Activated naive CD4-positive, alpha-beta T cell (primary cell): ENCODE results near the gene IGSF11.
"Not testable (repeated sequence)": the region's sequence is repeated elsewhere in the genome, so short reads cannot be mapped to it uniquely, and the experiment has no call there.

Experiments
- DNase-seq, 4 experiments: peaks; one replicate each; lab custom pipeline; 2025; lab: John Stamatoyannopoulos, UW

Gene IGSF11, protein sequence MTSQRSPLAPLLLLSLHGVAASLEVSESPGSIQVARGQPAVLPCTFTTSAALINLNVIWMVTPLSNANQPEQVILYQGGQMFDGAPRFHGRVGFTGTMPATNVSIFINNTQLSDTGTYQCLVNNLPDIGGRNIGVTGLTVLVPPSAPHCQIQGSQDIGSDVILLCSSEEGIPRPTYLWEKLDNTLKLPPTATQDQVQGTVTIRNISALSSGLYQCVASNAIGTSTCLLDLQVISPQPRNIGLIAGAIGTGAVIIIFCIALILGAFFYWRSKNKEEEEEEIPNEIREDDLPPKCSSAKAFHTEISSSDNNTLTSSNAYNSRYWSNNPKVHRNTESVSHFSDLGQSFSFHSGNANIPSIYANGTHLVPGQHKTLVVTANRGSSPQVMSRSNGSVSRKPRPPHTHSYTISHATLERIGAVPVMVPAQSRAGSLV

DNA sequence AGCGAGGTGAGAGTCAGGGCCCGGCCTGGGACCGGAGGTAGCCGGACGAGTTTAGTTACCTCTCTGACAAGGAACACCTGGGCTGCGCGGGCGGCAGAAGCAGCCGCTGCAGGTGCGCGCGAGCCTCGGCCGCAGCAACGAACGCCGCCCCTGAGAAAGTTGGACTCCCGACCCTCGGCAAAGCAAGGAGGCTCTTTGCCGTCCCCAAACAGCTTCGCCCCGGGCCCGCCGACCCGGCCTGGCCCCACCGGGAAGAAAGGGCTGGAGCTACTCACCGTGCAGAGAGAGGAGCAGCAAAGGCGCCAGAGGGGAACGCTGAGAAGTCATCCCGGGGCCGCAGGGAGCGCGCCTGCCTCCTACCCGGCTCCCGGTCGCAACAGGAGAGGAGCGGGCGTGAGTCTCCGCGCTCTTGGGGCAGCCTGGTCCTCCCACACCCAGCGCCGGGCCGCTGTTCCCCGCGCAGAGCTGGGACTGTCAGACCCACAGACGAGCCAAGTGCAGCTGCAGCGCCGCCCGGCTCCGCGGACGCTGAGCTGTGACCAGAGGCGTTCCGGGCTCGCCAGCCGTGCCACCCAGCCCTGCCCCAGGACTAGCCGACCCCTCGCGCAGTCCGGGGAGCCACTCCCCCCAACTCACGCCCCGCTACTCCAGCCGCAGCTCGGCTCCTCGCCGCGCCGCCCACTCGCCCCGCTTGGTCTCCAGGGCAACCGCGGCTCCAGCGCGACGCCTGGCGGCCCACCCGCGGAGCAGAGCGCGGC lies at the start of gene IGSF11:
IGSF11 (minus strand) TSS at position 591 of the 758 bp plus-strand sequence; CDS start at position 327, 264 bp downstream.
- peak; percentile 16 to 62 (median 30) for DNase-seq

DNA sequence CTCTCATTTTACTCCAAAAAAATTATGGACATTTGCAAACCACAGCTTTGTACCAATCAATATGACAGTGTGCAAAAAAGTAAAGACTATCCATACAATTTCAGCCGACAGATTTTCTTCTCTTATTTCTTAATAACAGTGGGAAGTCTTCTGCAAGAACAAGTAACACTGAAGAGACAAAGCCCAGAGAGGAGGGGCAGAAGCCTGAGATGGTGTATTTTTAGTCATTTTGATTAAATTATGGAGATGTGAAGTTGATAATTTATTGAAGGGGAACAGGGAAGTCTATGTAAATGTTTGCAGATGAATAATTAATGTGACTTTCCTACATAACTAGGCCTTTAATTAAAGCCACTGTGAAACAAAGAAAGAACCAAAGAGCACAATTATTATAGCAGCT lies 45.7 kb upstream of the IGSF11 start:
- no peak for DNase-seq

DNA sequence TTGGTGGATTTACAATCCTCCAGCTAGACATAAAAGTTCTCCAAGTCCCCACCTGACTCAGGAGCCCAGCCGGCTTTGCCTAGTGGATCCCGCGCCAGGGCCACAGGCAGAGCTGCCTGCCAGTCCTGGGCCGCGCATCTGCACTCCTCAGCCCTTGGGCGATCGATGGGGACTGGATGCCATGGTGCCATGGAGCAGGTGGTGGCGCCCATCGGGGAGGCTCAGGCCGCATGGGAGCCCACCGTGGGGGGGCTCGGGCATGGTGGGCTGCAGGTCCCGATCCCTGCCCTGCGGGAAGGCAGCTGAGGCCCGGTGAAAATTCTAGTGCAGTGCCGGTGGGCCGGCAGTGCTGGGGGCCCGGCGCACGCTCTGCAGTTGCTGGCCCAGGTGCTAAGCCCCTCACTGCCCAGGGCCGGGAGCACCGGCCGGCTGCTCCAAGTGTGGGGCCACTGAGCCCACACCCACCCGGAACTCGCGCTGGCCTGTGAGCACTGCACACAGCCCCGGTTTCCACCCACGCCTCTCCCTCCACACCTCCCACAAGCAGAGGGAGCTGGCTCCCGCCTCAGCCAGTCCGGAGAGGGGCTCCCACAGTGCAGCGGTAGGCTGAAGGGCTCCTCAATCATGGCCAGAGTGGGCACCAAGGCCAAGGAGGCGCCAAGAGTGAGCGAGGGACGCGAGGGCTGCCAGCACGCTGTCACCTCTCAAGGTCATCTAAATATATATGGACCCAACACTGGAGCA lies 38.8 kb upstream of the IGSF11 start:
- no peak for DNase-seq

DNA sequence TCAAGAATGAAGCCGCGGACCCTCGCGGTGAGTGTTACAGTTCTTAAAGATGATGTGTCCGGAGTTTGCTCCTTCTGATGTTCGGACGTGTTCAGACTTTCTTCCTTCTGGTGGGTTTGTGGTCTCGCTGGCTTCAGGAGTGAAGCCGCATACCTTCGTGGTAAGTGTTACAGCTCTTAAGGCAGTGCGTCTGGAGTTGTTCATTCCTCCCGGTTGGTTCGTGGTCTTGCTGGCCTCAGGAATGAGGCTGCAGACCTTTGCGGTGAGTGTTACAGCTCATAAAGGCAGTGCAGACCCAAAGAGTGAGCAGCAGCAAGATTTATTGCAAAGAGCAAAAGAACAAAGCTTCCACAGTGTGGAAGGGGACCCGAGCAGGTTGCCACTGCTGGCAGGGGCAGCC lies 37.8 kb upstream of the IGSF11 start:
- DNase-seq: not testable (repeated sequence)

DNA sequence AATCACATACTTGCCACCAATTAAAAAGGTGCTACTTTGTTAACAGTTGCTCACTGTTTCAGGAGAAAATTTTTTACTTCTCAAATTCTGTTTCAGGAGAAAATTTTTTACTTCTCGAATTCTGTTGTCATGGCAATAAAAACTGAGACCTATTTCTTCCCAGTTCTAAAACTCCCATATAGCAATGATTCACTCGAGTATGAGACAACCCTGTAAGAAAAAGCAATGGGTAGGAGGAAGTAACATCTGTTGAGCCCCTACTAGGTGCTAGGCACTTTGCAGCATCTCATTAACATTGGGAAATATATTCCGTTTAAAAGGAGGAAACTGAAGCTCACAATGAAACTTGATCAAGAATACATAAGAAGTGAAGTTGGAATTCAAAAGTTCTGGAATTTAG lies 35.1 kb upstream of the IGSF11 start:
- no peak for DNase-seq

DNA sequence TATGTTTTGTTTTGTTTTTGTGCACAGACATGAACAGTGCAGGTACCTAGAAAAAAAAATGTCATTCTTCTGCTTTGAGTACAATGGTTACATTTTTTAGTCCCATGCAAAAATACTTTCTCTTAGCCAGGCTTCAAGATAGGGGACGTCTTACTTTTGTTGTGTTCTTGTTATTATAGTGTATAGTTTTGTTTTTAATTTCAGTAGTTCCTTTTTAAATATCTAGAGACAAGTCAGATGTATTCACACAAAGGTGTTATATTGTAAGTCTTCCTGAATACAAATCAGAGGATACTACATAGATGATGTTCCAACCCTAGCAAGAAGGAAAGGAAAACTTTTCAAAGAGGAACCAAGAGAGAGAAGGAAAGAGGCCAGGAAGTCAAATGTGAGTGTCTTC lies 28.8 kb upstream of the IGSF11 start:
- no peak for DNase-seq

DNA sequence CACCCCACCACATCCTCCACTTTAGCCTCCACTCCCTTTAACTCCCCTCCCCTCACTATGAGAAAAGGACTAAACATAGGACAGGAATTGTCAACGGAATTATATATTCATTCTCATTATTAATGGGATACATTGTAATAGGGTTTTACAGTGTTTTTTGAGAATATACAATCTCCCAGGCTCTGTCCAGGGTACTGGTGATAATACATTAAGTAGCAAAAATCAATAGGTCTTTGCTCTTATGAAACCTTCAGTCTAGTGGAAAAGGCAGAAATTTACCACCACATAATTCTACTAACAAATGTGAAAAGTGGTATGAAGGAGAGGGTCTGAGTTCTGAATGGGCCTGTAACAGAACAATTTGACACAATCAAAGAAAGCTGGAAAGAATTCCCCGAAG lies 28.2 kb upstream of the IGSF11 start:
- DNase-seq: no peak

DNA sequence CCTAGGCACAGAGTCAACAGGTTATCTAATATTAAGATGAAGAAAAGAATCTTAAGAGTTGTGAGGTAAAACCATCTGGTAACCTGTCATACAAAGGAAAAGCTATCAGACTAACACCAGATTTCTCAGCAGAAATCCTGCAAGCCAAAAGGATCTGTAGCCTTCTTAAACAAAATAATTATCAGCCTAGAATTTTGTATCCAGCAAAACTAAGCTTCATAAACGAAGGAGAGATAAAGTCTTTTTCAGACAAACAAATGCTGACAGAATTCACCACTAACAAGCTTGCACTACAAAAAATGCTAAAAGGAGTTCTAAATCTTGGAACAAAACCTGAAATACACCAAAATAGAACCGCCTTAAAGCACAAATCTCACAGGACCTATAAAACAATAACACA lies 9.9 kb upstream of the IGSF11 start:
- DNase-seq: no peak

DNA sequence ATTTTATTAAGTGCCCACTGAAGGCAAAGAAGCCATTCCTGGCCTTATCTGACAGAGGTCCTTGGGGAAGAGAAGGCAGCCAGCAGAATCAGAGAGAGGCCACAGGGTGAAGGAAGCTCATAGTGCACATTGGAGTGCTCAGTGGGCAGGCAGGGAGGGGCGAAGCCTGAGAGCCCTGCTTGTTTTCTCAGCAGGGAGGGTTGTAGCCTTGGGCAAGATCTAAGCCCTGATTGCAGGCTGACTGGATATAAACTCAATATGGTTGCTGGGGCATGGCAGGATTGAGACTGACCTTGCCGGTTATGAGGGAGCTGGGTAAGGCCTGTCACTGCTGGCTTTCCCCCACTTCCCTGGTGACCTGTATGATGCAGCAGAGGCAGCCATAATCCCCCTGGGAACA lies 7.5 kb upstream of the IGSF11 start:
- DNase-seq: no peak

DNA sequence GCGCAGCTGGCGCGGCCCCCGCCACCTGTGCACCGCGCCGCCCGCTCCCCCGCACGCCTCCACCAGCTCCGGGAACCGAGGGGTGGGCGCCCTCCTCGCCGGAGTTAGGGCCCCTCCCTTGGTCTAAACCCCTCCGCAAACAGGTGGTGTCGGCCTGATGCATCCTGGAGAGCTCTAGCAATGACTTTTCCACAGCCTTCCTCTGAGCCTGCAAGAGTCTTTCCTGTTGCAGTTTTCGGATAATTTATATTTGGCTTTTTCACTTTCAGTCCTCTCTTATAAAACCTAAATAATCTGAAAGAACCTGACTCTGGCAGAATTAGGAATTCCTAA lies 334 bp upstream of the IGSF11 start:
- DNase-seq: no peak

DNA sequence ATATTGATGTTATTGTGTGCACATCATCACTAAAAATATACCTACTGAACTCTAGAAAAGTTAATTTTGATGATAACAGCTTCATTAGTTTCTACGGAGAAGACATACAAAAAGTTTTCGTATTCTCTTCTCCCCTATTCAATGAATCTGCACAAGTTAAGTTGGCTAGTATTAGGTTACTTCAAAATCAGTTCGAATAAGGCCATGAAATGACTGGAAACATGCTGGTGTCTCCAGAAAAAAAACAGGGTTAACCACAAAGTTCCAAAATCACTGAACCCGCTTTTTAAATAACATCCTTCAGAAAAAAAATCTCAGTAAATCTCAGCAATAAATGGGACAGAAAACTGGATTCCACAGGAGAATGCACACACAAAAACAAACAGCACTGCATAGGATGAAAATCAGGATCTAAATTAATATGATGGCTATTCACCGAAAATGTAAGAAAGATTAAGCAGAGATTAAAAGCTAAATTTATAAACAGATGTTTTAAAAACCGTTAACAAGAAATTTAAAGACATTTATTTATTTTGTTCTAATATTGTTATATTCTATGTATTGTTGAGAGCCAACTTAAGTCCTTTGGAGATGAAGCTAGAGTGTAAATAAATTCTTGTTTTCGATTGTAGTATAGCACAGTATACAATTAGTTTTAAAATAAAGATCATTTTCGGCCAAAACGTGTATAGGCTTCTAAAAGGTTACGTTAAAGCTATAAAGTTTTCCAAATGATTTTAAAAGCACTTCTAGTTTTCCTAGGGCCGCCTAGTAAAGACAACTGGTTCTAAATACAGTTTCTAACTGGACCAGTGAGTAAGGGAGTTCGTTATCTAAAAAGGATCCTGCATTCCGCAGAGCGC lies 1.0 kb downstream of the IGSF11 start:
- no peak for DNase-seq

DNA sequence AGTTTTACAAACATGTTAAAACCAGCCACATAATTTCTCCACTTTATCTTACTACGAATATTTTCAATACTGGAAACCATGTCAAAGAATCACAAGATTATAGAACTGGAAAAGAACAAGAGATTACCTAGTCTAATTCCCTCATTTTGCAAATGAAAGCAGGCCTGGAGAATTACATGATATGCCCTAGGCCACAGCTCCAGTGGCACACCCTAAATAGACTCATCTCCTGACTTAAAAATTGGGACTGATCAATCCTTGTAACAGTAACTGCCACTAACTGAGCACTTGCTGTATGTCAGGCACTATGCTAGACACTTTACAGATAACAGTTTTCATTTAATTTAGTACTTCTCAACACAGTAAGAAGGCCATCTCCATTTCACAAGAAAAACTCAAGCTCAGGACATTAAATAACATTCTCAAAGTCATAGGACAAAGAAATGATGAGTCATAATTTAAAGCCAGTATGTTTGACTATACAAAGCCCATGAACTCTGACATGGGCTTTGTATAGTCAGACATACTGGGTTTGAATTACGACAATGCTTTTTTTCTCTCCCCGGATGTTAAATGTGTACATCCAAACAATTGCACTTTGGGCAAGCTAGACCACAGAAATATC lies 9.4 kb downstream of the IGSF11 start:
- no peak for DNase-seq

DNA sequence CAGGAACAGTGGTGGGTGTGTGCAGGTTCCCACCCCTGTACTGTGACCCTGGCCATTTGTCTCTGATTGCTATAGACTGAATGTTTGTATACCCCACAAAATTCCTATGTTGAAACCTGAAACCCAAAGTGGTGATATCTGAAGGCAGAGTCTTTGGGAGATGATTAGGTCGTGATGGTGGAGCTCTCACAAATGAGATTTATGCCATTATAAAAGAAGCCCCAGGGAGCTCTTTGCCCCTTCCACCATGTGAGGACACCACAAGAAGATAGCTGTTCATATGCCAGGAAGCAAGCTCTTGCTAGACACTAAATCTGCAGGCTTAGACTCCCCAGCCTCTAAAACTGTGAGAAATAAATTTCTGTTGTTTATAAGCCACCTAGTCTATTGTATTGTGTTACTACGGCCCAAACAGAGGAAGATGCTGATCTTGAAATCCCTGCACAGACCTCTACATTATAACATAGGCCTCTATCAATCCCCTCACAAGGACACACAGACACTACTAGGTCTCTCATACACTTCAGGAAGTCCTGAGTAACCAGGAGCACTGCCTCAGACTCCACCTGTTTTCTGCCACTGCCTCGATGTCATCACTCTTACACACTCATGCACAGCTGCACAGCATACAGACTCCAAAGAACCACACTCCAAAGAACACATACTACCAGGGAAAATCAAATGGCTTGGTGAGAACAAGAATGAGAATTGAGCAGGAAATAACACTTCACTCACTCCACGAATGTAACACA lies 14.7 kb downstream of the IGSF11 start:
- DNase-seq: no peak

DNA sequence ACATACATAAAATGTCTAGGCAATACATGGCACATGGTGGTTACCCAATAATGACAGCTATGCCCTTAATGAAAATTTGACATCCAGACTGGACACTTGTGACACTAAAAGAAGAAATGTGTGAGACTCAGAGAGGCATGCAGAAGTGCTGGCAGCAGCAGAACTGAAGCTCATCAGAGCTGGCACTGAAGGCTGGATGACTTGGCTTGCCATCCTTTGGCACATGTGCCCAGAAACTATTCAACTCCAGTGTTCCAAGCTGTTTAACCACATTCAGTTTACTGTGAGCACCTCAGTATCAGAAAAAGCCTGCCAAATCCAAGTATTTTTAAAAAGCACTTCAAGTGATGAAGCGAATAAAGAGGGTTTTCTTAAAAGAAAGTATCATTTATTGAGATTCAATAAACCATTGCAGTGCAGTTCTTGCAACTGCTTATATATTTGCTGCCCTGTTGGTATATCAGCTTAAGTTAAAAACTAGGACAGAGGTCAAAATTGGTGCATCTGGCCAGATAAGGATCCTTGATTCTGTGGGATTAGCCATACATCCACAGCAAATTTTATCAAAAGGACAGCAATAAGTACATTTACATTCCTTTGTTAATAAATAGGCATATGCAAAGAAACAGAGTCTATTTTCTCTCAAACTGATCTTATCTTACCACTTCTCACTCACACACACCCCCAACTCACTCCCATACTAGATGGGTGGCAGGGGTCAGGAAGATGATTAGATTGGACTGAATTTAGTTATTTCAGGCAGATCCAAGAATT lies 15.8 kb downstream of the IGSF11 start:
- no peak for DNase-seq

DNA sequence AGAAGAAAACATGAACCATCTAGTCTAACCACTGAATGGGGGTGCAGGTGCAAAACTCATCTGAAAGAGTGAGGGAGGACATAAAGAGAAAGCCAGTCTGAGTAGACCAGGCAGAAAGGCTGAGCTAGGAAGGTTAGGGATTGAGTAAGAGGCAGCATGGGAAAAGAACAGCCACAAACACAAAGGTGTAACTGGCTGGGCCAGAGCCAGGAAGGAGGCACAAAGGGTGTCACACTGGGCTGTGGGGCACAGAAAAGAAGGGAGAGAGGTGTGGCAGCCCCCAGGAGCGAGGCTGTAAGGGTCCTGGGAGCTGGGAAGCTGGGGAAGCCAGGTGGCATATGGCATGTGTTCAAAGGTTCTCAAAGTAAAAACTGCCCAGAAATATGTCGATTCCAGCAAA lies 18.7 kb downstream of the IGSF11 start:
- DNase-seq: no peak

DNA sequence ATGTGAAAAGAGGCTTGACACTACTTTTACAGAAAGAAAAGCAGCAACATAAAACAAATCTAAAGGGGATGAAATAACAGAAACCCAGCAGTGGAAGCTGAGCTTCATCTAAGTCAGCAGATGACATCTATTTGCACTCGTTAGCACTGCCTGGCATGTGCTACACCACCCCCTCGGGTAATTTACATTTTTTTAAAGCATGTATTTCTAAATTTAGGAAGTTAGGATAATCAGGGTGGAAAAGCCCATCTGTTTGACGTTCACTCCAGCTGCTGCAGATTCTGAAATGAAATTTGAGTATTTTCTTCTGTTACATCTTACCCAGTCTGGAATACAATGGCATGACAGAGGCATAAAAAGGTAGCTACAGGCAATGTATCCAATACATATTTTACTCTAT lies 20.7 kb downstream of the IGSF11 start:
- no peak for DNase-seq

DNA sequence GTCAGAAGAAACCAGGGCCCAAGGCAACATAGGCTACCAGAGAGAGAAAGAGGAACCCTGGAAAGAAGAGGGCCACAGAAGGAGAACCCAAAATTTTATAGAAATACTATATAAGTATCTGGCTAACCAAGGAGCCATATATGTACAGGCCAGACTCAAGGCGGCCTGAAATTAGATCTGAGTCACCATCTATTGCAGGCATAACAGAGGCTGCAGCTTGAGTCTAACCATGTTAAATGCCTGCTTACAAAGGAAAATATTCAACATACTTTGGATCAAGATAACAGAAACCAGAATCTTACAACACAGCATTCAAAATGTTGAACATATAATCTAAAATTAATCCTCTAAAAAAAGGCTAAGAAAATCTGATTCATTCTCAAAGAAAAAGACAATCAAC lies 23.1 kb downstream of the IGSF11 start:
- DNase-seq: no peak

DNA sequence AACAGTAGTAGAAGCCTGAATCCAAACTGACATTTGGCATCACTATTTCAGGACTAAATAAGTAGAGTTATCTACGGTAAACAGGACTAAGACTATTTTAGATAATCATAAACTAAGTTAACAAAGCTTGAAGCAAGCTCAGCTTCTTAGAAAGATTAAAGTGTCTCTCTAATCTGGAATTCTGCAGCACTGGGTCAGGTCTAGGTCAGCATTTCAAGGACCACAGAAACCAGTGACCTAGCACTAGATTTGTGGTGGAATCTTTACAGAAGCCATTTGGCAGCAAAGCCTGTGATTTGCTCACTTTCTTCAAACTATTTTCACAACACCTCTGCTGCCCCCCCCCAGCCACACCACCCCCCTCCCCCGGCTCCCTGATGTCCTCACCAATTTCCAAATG lies 37.5 kb downstream of the IGSF11 start:
- DNase-seq: no peak

DNA sequence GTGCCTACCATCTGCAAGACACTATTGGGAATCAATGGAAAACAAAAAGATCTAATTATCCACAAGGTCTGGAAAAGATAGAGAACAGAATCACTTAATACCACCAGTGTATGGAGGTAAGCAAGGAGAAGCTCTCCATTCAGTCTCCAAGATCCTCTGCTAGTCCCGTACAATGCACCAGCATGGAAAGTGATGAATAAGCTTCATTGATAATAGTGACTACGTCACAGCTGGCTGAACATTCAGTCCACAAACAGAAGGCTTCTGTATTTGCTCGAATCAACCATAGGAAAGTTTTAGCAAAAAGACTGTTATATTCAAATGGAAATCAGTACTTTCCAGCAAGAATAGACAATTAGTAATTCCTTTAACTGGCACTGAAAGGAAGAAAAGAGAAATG lies 42.9 kb downstream of the IGSF11 start:
- no peak for DNase-seq
